Kidney (tissue), 14 donors: ENCODE data around the gene MED16. TPM values are rescaled to one million over a fixed set of nuclear protein-coding genes. Genes with fewer than 3 reads are reported as not detected.
A peak's percentile ranks its signal among the peaks of the same experiment; 100 is the strongest.

ENCODE experiments used
- DNase-seq, 5 donors: peaks; one replicate each; pipeline ENCODE4 v3.0.0-alpha.2; 2013 to 2020
- FAIRE-seq: peaks from 2 replicates; lab custom pipeline; 2012; peaks lifted over from hg19 to GRCh38; lab: Jason Lieb, UNC
- H3K27ac ChIP-seq, 2 donors: one replicate each; pipeline ENCODE4 v1.7.0; 2013; ENCODE audit warnings: low read depth in 2 of 2, low read length in 2 of 2, inconsistent platforms in 1 of 2
- H3K27me3 ChIP-seq: one replicate; pipeline ENCODE4 v1.7.1; 2013; ENCODE audit warnings: low read length, inconsistent platforms; ENCODE audit not compliant: control insufficient read depth, insufficient read depth
- H3K36me3 ChIP-seq, 3 donors: one replicate each; pipeline versions ENCODE4 v1.7.0 to v1.7.1; 2013; ENCODE audit warnings: low read length in 3 of 3, control low read depth in 1 of 3, inconsistent platforms in 1 of 3; ENCODE audit not compliant: insufficient read depth in 3 of 3, control insufficient read depth in 2 of 3
- H3K4me1 ChIP-seq, 3 donors: one replicate each; pipeline versions ENCODE4 v1.7.0 to v1.7.1; 2013; ENCODE audit warnings: low read length in 3 of 3, inconsistent platforms in 1 of 3, low read depth in 1 of 3; ENCODE audit not compliant: control insufficient read depth in 2 of 3, insufficient read depth in 2 of 3
- H3K4me3 ChIP-seq, 3 donors: one replicate each; pipeline versions ENCODE4 v1.7.0 to v1.8.1; 2013; ENCODE audit warnings: low read length in 3 of 3, control low read depth in 1 of 3, inconsistent platforms in 1 of 3
- H3K9ac ChIP-seq, 3 donors: one replicate each; pipeline versions ENCODE4 v1.7.0 to v1.7.1; 2013; ENCODE audit warnings: low read length in 3 of 3, control low read depth in 1 of 3, inconsistent platforms in 1 of 3
- H3K9me3 ChIP-seq, 3 donors: one replicate each; pipeline versions ENCODE4 v1.7.0 to v1.7.1; 2013; ENCODE audit warnings: low read length in 3 of 3, control low read depth in 1 of 3, inconsistent platforms in 1 of 3; ENCODE audit not compliant: control insufficient read depth in 2 of 3, insufficient read depth in 1 of 3
- CTCF ChIP-seq: IDR thresholded peaks from 3 replicates; pipeline ENCODE4 v1.5.1; 2012; ENCODE audit warnings: mild to moderate bottlenecking, moderate library complexity, borderline replicate concordance; ENCODE audit not compliant: insufficient read depth; ENCODE audit errors: extremely low read depth
- intact Hi-C: fragments of 100-400 bp; cut with DNase I; formaldehyde crosslinking; loops from one replicate; pipeline ENCODE4 v1.11.1; 2022
- polyA plus RNA-seq: library from polyadenylated mRNA; stranded (reverse); fragments of 350-450 nt; fragmentation: Illumina TruSeq; extraction: RNeasy Lipid Tissue Mini Kit (QIAGEN cat#74804); gene quantifications from one replicate; pipeline ENCODE4 v1.2.3, GENCODE V29; 2014; ENCODE audit warnings: low read depth, low replicate concordance; ENCODE audit not compliant: insufficient read depth
- total RNA-seq: library from RNA; stranded (reverse); fragmentation: NEBNext Ultra II Directional; extraction: Animal tissue kit (Norgen Biotek cat#: 25700); gene quantifications from one replicate; pipeline ENCODE4 v1.2.1, GENCODE V29; 2021
- donor health status: control.
- donor health status: control.
- donor health status: control.
- donor health status: control.
- donor health status: control.
- donor health status: DM: yes; HTN: yes; CAD: no.
- donor health status: Normal renal cell carcinoma (clear cell type).

Gene MED16
- total and polyA plus RNA-seq, 2 donors from 2014 or later = 56.5 to 72.1 TPM

DNA sequence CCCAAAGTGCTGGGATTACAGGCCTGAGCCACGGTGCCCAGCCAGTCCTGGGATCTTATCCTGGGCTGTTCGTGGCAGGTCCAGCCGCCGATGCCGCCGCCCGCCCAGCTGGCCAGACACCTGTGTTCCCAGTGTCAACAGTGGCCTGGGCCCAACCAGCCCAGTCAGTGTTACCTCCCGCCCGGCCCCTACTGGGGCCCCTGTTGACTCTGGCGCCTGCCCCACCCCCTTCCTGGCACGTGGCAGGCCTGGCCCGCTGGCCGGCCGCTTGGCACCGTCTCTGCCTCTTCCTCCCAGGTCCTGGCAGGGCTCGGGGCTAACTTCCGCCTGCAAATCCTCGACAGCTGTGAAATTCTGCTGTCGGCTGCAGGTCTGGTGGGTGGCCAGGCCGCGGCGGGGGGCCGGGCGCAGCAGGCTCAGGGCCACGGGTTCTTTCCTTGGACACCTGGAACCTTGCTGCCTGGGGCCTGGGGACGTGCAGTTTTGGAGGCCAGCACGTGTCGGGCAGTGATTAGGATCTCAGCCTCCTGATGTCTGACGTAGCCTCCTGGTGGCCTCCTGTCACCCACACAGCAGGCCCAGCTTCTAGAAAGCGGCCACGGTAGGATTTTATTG is 42.0 kb upstream of the MED16 start:
- Histone ChIP-seq H3K27ac (peak overlapping the region; percentile 63 to 77), H3K4me3 (no peak overlapping the region), H3K36me3 (peaks cover 0 to 2% (median 0%) of the 10 kb centered on the region in 3 donors), H3K9ac (peak overlapping the region in 1 of 3 donors; percentile 26), H3K9me3 (no peaks in the 10 kb centered on the region), H3K4me1 (peaks cover 0 to 25% (median 0%) of the 10 kb centered on the region in 3 donors), H3K27me3 (no peaks in the 10 kb centered on the region)
- DNase-seq (peak in 3 of 5 donors; percentile 63 to 96 (median 81)), FAIRE-seq (no peak)
- TF ChIP-seq CTCF = no peak
- intact Hi-C loops = no loop called here

DNA sequence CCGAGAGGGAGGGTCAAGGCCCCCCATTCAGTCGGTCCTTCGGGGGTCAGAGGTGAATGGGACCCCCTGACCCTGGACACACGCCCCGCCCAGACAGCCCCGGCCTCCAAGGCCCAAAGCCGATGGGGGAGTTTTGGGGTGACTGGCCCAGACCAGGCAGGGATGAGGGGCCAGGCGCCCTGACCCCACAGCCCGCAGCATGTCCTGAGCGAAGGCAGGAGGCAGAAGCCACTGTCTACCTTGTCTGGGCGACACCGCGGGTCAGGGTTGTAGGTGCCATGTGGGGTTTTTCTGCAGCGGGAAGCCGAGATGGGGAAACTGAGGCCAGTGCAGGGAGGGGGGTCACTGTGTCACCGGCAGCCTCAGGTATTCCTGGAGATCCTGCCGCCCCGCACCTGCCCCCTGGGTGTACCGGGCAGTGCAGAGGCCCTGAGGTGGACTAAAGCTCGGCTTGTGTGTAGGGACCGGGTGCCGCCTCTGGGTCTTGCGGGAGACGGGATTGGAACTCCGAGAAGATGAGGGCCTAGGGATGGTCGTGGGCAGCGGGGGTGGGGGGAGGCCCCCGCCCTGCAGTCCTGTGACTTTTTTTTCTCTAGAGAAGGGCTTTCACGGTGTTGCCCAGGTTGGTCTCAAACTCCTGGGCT is 41.3 kb upstream of the MED16 start:
- Histone ChIP-seq H3K9me3 (no peaks in the 10 kb centered on the region), H3K27me3 (no peaks in the 10 kb centered on the region), H3K36me3 (peaks cover 0 to 2% (median 0%) of the 10 kb centered on the region in 3 donors), H3K4me3 (no peak overlapping the region), H3K27ac (peak overlapping the region; percentile 63 to 77), H3K9ac (peak overlapping the region in 1 of 3 donors; percentile 19), H3K4me1 (peaks cover 0 to 20% (median 0%) of the 10 kb centered on the region in 3 donors)
- intact Hi-C loops = no loop called here
- FAIRE-seq = no peak
- TF ChIP-seq CTCF = no peak
- DNase-seq = peak in 1 of 5 donors; percentile 73

DNA sequence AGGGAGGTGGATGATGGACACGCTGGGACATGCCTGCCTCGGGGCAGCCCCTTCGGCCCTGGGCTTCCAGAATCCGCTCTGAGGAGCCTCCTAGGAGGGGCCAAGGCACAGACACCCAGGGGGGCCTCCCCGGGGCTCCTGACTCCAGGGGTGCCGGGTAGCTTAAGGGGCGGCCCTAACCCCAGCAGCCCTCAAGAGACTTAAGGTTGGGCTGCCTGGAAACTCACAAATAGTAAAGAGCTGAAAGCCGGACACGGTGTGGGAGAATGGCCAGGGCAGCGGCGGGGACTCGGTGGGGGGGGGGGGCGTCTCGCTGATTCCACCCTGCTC is 40.5 kb upstream of the MED16 start:
- Histone ChIP-seq H3K36me3 (peaks cover 0 to 2% (median 0%) of the 10 kb centered on the region in 3 donors), H3K4me3 (no peak overlapping the region), H3K9ac (no peak overlapping the region), H3K9me3 (no peaks in the 10 kb centered on the region), H3K4me1 (peaks cover 0 to 18% (median 0%) of the 10 kb centered on the region in 3 donors), H3K27me3 (no peaks in the 10 kb centered on the region), H3K27ac (no peak overlapping the region)
- no peak for FAIRE-seq
- DNase-seq = no peak
- no peak for TF ChIP-seq CTCF
- intact Hi-C loops = no loop called here
